Colonic mucosa (tissue), 4 donors: ENCODE measurements around the gene SPRYD3. TPM values are rescaled to one million over a fixed set of nuclear protein-coding genes. Genes with fewer than 3 reads are reported as not detected.

Source experiments
- DNase-seq: peaks from one replicate; pipeline ENCODE4 v3.0.0-alpha.2; 2020
- H3K27ac ChIP-seq: fragments of 200-600 bp; one replicate; pipeline ENCODE4 v1.8.0; 2021
- H3K27me3 ChIP-seq: fragments of 200-600 bp; one replicate; pipeline ENCODE4 v1.8.0; 2021
- H3K36me3 ChIP-seq: fragments of 200-600 bp; one replicate; pipeline ENCODE4 v1.8.0; 2021
- H3K4me1 ChIP-seq: fragments of 200-600 bp; one replicate; pipeline ENCODE4 v1.8.0; 2021; ENCODE audit warnings: mild to moderate bottlenecking
- H3K4me3 ChIP-seq: fragments of 200-600 bp; one replicate; pipeline ENCODE4 v1.8.0; 2021
- H3K9ac ChIP-seq, 2 donors: one replicate each; pipeline ENCODE4 v1.7.0; 2013; ENCODE audit warnings: control low read depth in 2 of 2, low read depth in 2 of 2, low read length in 2 of 2
- H3K9me3 ChIP-seq: fragments of 200-600 bp; one replicate; pipeline ENCODE4 v1.8.0; 2021
- intact Hi-C: fragments of 100-400 bp; cut with DNase I; formaldehyde crosslinking; loops from one replicate; pipeline ENCODE4 v1.14.1; 2022
- total RNA-seq, 2 donors: library from RNA; stranded (reverse); fragmentation: NEBNext Ultra II Directional in 1 of 2; extraction: Animal tissue kit (Norgen Biotek cat#: 25700) in 1 of 2; gene quantifications; one replicate each; pipeline ENCODE4 v1.2.1, GENCODE V29; 2021
- TF ChIP-seq, protein P1 (sequence below): fragments of 200-600 bp; IDR thresholded peaks from one replicate; pipeline ENCODE4 v1.8.0; 2022; ENCODE audit warnings: antibody characterized with exemption, mild to moderate bottlenecking
- donor health status: healthy.
- donor health status: DM: no; HTN: no; CAD: no.
- donor health status: DM: no; HTN: no; CAD: no.

SPRYD3 gene
- total RNA-seq, 2 donors from 2014 or later = 32.5 to 35.0 TPM

GRCh38 chr12:53064613-53065436 lies 14.4 kb downstream of the SPRYD3 start:
- H3K9ac ChIP-seq = no peak overlapping the region
- no peak for DNase-seq
- H3K9me3 ChIP-seq = no peaks in the 10 kb centered on the region
- intact Hi-C loops = loop anchor here (5.0 kb wide), 1 partner anchor 132 kb away; no protein-coding TSS in a partner anchor
- H3K4me3 ChIP-seq = no peak overlapping the region
- TF ChIP-seq, protein P1, sequence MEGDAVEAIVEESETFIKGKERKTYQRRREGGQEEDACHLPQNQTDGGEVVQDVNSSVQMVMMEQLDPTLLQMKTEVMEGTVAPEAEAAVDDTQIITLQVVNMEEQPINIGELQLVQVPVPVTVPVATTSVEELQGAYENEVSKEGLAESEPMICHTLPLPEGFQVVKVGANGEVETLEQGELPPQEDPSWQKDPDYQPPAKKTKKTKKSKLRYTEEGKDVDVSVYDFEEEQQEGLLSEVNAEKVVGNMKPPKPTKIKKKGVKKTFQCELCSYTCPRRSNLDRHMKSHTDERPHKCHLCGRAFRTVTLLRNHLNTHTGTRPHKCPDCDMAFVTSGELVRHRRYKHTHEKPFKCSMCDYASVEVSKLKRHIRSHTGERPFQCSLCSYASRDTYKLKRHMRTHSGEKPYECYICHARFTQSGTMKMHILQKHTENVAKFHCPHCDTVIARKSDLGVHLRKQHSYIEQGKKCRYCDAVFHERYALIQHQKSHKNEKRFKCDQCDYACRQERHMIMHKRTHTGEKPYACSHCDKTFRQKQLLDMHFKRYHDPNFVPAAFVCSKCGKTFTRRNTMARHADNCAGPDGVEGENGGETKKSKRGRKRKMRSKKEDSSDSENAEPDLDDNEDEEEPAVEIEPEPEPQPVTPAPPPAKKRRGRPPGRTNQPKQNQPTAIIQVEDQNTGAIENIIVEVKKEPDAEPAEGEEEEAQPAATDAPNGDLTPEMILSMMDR = no peak
- no peaks in the 10 kb centered on the region for H3K36me3 ChIP-seq
- no peaks in the 10 kb centered on the region for H3K27me3 ChIP-seq
- peaks cover 12% of the 10 kb centered on the region for H3K4me1 ChIP-seq
- no peak overlapping the region for H3K27ac ChIP-seq

- peaks cover 12% of the 10 kb centered on the region for H3K4me1 ChIP-seq
- peak; percentile 33 for DNase-seq
Observed at GRCh38 chr12:53063708-53064612, 15.2 kb downstream of the SPRYD3 start.

DNA sequence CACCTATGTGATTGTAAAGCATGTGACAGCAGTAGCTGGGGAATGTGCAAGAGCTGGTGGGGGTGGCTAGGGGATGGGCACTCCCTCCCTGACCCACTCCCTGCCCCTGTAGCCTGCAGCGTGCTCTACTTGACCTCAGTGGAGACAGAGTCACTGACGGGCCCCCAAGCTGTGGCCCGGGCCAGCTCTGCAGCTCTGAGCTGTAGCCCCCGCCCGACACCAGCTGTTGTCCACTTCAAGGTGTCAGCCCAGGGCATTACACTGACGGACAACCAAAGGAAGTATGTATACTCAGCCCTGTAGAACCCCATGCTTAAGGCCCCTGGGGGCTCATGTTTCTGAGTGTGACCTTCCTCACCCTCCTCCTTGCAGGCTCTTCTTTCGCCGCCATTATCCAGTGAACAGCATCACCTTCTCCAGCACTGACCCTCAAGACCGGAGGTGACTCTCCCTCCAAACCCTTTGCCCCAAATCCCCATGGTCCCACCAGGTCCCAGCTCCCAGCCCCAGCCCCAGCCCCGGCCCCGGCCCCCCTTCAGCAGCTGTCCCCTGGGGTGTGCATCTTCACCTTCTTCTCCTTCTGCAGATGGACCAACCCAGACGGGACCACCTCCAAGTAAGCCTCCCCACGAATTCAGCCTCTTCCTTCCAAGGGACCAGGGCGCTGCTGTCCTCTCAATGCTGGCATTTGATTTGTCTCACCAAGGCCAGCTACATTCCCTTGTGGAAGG lies 16.0 kb downstream of the SPRYD3 start:
- H3K4me1 ChIP-seq = peaks cover 12% of the 10 kb centered on the region
- H3K9ac ChIP-seq = peak overlapping the region in 1 of 2 donors; percentile 29
- H3K36me3 ChIP-seq = no peaks in the 10 kb centered on the region
- H3K9me3 ChIP-seq = no peaks in the 10 kb centered on the region
- TF ChIP-seq, protein P1 = no peak
- peak; percentile 20 for DNase-seq
- H3K27ac ChIP-seq = no peak overlapping the region
- intact Hi-C loops = no loop called here
- H3K27me3 ChIP-seq = no peaks in the 10 kb centered on the region
- H3K4me3 ChIP-seq = no peak overlapping the region

More at GRCh38 chr12:53063708-53064612, 15.2 kb downstream of the SPRYD3 start:
- TF ChIP-seq, protein P1 = no peak
- H3K9me3 ChIP-seq = no peaks in the 10 kb centered on the region
- no peak overlapping the region for H3K27ac ChIP-seq
- H3K36me3 ChIP-seq = no peaks in the 10 kb centered on the region
- H3K4me3 ChIP-seq = no peak overlapping the region
- no peaks in the 10 kb centered on the region for H3K27me3 ChIP-seq
- H3K9ac ChIP-seq = no peak overlapping the region
- intact Hi-C loops = no loop called here

- Histone ChIP-seq H3K27me3 (no peaks in the 10 kb centered on the region), H3K9ac (peak overlapping the region; percentile 4 to 29), H3K27ac (peak overlapping the region; percentile 27), H3K9me3 (no peaks in the 10 kb centered on the region), H3K4me1 (peaks cover 12% of the 10 kb centered on the region), H3K36me3 (no peaks in the 10 kb centered on the region), H3K4me3 (no peak overlapping the region)
- TF ChIP-seq, protein P1 = no peak
- intact Hi-C loops = no loop called here
- DNase-seq = peak; percentile 18
Observed at GRCh38 chr12:53062011-53062961, 16.9 kb downstream of the SPRYD3 start.
